SH-SY5Y (cell line): ENCODE measurements around the gene SH3BP2.

Source experiments
- GATA2 ChIP-seq: IDR thresholded peaks from 2 replicates; pipeline ENCODE4 v1.6.1; 2011; ENCODE audit warnings: mild to moderate bottlenecking, low read depth, low read length
- GATA3 ChIP-seq: IDR thresholded peaks from 2 replicates; pipeline ENCODE4 v1.6.1; 2011; ENCODE audit warnings: low read depth, mild to moderate bottlenecking, low read length, moderate library complexity

DNA sequence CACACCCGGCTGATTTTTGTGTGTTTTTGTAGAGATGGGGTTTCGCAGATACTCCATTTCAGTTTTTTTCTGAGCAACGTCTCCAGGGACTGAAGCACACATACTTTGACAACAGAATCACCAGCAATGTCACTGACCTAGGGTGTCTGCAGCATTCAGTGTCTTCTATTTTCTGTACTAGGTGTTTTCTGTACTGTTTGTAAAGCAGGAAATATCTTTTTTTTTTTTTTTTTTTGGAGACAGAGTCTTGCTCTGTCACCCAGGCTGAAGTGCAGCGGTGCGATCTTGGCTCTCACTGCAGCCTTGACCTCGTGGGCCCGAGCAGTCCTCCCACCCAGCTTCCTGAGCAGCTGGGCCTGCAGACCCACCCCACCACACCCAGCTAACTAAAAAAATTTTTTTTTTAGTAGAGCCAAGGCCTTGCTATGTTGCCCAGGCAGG lies 59.6 kb downstream of the SH3BP2 start:
- no peak for TF ChIP-seq GATA2
- TF ChIP-seq GATA3: no peak
